ENCODE measurements around the gene RESP18. TPM values are rescaled to one million over a fixed set of nuclear protein-coding genes. Genes with fewer than 3 reads are reported as not detected.
A peak's percentile ranks its signal among the peaks of the same experiment; 100 is the strongest.
"Not testable (repeated sequence)": the region's sequence is repeated elsewhere in the genome, so short reads cannot be mapped to it uniquely, and the experiment has no call there.

The RESP18 gene
- total RNA-seq, 1 experiment from 2014 or later: not detected

- DNase-seq (ENCODE audit: low read depth): no peak
Measured at GRCh38 chr2:219325657-219326315, 6.8 kb downstream of the RESP18 start.

GRCh38 chr2:219325136-219325535 lies 7.4 kb downstream of the RESP18 start:
- DNase-seq (ENCODE audit: low read depth): no peak

GRCh38 chr2:219323434-219323833 lies 9.1 kb downstream of the RESP18 start:
- DNase-seq (ENCODE audit: low read depth): no peak

- peak; percentile 46 for DNase-seq (ENCODE audit: low read depth)
Measured at GRCh38 chr2:219314804-219315468, 17.6 kb downstream of the RESP18 start.

- DNase-seq (ENCODE audit: low read depth): not testable (repeated sequence)
Measured at GRCh38 chr2:219312683-219313263, 19.8 kb downstream of the RESP18 start.

- DNase-seq (ENCODE audit: low read depth): no peak
Measured at GRCh38 chr2:219309278-219309677, 23.3 kb downstream of the RESP18 start, which contains the start of gene PTPRN. Gene PTPRN (minus strand): TSS chr2:219309401. CDS start chr2:219309332, 69 bp downstream.

- DNase-seq (ENCODE audit: low read depth): peak; percentile 74
Measured at GRCh38 chr2:219308142-219309101, 24.1 kb downstream of the RESP18 start.

- DNase-seq (ENCODE audit: low read depth): no peak
Measured at GRCh38 chr2:219306047-219306446, 26.5 kb downstream of the RESP18 start.

- DNase-seq (ENCODE audit: low read depth): no peak
Measured at GRCh38 chr2:219304223-219304622, 28.3 kb downstream of the RESP18 start.

GRCh38 chr2:219302412-219302968 lies 30.1 kb downstream of the RESP18 start:
- DNase-seq (ENCODE audit: low read depth): no peak

GRCh38 chr2:219300022-219300421 lies 32.5 kb downstream of the RESP18 start:
- no peak for DNase-seq (ENCODE audit: low read depth)

- DNase-seq (ENCODE audit: low read depth): no peak
Measured at GRCh38 chr2:219299372-219299760, 33.2 kb downstream of the RESP18 start.

GRCh38 chr2:219298759-219299371 lies 33.7 kb downstream of the RESP18 start:
- peak; percentile 65 for DNase-seq (ENCODE audit: low read depth)

- DNase-seq (ENCODE audit: low read depth): no peak
Measured at GRCh38 chr2:219297766-219298456, 34.6 kb downstream of the RESP18 start.

- DNase-seq (ENCODE audit: low read depth): no peak
Measured at GRCh38 chr2:219296631-219297391, 35.7 kb downstream of the RESP18 start.

GRCh38 chr2:219296142-219296541 lies 36.4 kb downstream of the RESP18 start:
- DNase-seq (ENCODE audit: low read depth): no peak

GRCh38 chr2:219294356-219295351 lies 37.9 kb downstream of the RESP18 start:
- peak; percentile 70 for DNase-seq (ENCODE audit: low read depth)

- no peak for DNase-seq (ENCODE audit: low read depth)
Measured at GRCh38 chr2:219293736-219294231, 38.8 kb downstream of the RESP18 start.

Measured in M059J (cell line).